ENCODE measurements around the gene RNF183.

Gene RNF183

DNA sequence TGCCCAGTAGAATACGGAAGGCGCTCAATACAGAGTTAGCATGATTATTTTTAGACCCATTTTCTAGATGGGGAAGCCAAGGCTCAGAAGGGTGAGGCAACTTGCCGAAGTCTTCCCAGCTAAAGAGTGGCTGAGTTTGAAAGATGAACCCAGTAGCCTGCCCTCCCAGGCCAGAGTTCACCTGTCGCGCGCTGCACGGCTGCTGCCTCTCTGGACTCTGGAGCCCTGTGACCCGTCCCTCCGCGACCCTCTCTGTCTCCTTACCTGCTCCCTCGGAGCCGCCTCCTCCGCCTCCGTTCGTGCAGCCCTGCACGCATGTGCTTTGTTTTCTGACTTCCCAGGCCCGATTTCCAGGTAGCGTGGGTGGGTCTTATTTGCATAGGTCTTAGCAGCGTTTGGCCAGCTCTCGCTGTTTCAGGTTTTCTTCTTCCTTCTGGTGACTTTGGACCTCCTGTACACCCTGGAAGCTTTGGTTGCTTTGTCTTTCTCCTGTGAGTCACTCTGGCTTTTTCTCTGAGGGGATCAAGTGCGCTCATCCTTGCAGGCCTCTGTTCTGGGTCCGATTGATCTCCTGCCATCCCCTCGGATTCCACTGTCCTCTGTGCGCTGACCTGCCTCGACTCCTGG, at the start of gene RNF183:
RNF183 (minus strand) TSS at position 585 of the 627 bp plus-strand sequence. CDS start 5,192 bp downstream, outside the sequence.
- Mint-ChIP-seq H3K27ac (no peak within 1 kb of the TSS), H3K27me3 (peaks cover 1% of the 10 kb centered on the region), H3K36me3 (ENCODE audit: low read depth) (no peaks in the 10 kb centered on the region), H3K4me1 (ENCODE audit: low read depth) (peaks cover 18% of the 10 kb centered on the region), H3K9me3 (no peaks in the 10 kb centered on the region), H3K4me3 (no peak within 1 kb of the TSS)
- intact Hi-C loops (cut with micrococcal nuclease): no loop called here

DNA sequence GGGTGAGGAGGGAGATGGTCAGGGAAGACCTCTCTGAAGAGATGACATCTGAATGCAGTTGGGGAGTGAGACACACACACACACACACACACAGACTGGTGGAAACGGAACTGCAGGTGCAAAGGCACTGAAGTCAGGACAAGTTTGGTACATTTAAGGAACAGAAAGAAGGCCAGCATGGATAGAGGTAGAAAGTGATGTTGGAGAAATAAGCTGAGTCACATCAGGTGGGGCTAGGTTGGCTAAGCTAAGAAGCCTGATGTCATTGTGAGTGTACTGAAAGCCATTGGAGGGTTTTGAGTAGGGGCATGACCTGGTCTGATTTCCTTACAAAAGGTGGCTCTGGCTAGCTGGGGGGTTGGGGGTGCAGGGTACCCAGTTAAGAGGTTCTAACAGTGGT, 49.2 kb upstream of the RNF183 start:
- no peak overlapping the region for H3K27ac Mint-ChIP-seq
- peaks cover 19% of the 10 kb centered on the region for H3K27me3 Mint-ChIP-seq
- no peaks in the 10 kb centered on the region for H3K9me3 Mint-ChIP-seq
- H3K4me1 Mint-ChIP-seq (ENCODE audit: low read depth): peaks cover 20% of the 10 kb centered on the region
- intact Hi-C loops (cut with micrococcal nuclease): no loop called here
- H3K4me3 Mint-ChIP-seq: no peak overlapping the region
- no peaks in the 10 kb centered on the region for H3K36me3 Mint-ChIP-seq (ENCODE audit: low read depth)

DNA sequence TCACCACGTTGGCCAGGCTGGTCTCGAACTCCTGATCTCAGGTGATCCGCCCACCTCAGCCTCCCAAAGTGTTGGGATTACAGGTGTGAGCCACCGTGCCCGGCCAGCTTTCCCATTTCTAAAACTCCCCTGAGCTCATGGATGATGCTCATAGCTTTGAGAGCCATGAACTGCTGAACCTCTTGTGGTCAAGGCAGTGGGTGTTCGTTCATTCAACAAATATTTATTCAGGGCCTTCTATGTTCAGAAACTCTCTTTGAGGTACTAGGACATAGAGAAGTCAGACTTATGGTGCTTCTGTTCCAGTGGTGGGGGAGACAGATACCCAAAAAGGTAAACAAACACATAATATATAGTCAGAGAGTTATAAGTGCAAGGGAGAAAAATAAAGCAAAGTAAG, 48.8 kb upstream of the RNF183 start:
- intact Hi-C loops (cut with micrococcal nuclease): no loop called here
- Mint-ChIP-seq H3K4me1 (ENCODE audit: low read depth) (peaks cover 20% of the 10 kb centered on the region), H3K4me3 (no peak overlapping the region), H3K9me3 (no peaks in the 10 kb centered on the region), H3K36me3 (ENCODE audit: low read depth) (no peaks in the 10 kb centered on the region), H3K27me3 (peaks cover 21% of the 10 kb centered on the region), H3K27ac (no peak overlapping the region)

DNA sequence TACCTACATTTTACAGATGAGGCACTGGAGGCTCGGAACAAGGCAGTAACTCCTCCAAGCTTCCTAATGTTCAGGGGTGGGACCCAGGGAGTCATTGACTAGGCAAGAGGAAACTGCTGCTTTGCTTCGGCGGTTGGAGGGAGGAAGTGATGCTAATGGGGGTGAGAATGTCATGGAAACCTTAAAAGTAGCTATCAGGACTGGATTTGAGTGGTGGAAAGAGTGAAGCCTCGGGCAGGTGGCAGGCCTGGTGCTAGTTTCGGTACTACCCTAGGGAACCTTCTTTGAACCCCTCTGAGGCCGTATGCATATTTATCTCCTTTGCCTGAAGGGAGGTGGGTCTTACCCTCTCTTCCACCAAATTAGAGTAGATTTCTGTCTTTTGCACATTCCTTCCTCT, 47.8 kb upstream of the RNF183 start:
- Mint-ChIP-seq H3K4me1 (ENCODE audit: low read depth) (peaks cover 20% of the 10 kb centered on the region), H3K4me3 (no peak overlapping the region), H3K9me3 (no peaks in the 10 kb centered on the region), H3K36me3 (ENCODE audit: low read depth) (no peaks in the 10 kb centered on the region), H3K27me3 (peaks cover 21% of the 10 kb centered on the region), H3K27ac (peak overlapping the region; percentile 61)
- intact Hi-C loops (cut with micrococcal nuclease): loop anchor here (1.0 kb wide), 1 partner anchor 11 kb away; the partner anchor contains the start of gene WDR31

GRCh38 chr9:113350107-113350661, 47.0 kb upstream of the RNF183 start:
- Mint-ChIP-seq H3K27me3 (peaks cover 21% of the 10 kb centered on the region), H3K36me3 (ENCODE audit: low read depth) (no peaks in the 10 kb centered on the region), H3K4me3 (peak overlapping the region; percentile 71), H3K4me1 (ENCODE audit: low read depth) (peaks cover 20% of the 10 kb centered on the region), H3K27ac (peak overlapping the region; percentile 61), H3K9me3 (no peaks in the 10 kb centered on the region)
- intact Hi-C loops (cut with micrococcal nuclease): no loop called here

GRCh38 chr9:113349445-113350094, 46.4 kb upstream of the RNF183 start, which contains the start of gene BSPRY:
Gene BSPRY (plus strand): TSS chr9:113349541. CDS start chr9:113349580, 39 bp downstream.
- peak within 1 kb of the TSS; percentile 61 for H3K27ac Mint-ChIP-seq
- peaks cover 21% of the 10 kb centered on the region for H3K27me3 Mint-ChIP-seq
- H3K4me3 Mint-ChIP-seq: peak within 1 kb of the TSS; percentile 71
- H3K9me3 Mint-ChIP-seq: no peaks in the 10 kb centered on the region
- H3K36me3 Mint-ChIP-seq (ENCODE audit: low read depth): no peaks in the 10 kb centered on the region
- H3K4me1 Mint-ChIP-seq (ENCODE audit: low read depth): peaks cover 20% of the 10 kb centered on the region
- intact Hi-C loops (cut with micrococcal nuclease): loop anchor here (10.0 kb wide), 1 partner anchor 55 kb away; the partner anchor contains the start of gene ALAD

GRCh38 chr9:113349066-113349444, 45.9 kb upstream of the RNF183 start:
- H3K4me3 Mint-ChIP-seq: peak overlapping the region; percentile 52
- no peaks in the 10 kb centered on the region for H3K36me3 Mint-ChIP-seq (ENCODE audit: low read depth)
- peaks cover 20% of the 10 kb centered on the region for H3K4me1 Mint-ChIP-seq (ENCODE audit: low read depth)
- no peaks in the 10 kb centered on the region for H3K9me3 Mint-ChIP-seq
- H3K27ac Mint-ChIP-seq: no peak overlapping the region
- intact Hi-C loops (cut with micrococcal nuclease): loop anchor here (10.0 kb wide), 1 partner anchor 56 kb away; the partner anchor contains the start of gene ALAD
- H3K27me3 Mint-ChIP-seq: peaks cover 21% of the 10 kb centered on the region

- intact Hi-C loops (cut with micrococcal nuclease): loop anchor here (10.0 kb wide), 1 partner anchor 56 kb away; the partner anchor contains the start of gene ALAD
- Mint-ChIP-seq H3K4me1 (ENCODE audit: low read depth) (peaks cover 26% of the 10 kb centered on the region), H3K27ac (no peak overlapping the region), H3K36me3 (ENCODE audit: low read depth) (no peaks in the 10 kb centered on the region), H3K4me3 (no peak overlapping the region), H3K9me3 (no peaks in the 10 kb centered on the region), H3K27me3 (peaks cover 21% of the 10 kb centered on the region)
Measured at GRCh38 chr9:113348437-113348836, 45.3 kb upstream of the RNF183 start.

- intact Hi-C loops (cut with micrococcal nuclease): loop anchor here (10.0 kb wide), 1 partner anchor 59 kb away; the partner anchor contains the start of gene ALAD
- H3K27me3 Mint-ChIP-seq: peaks cover 20% of the 10 kb centered on the region
- no peaks in the 10 kb centered on the region for H3K36me3 Mint-ChIP-seq (ENCODE audit: low read depth)
- peaks cover 23% of the 10 kb centered on the region for H3K4me1 Mint-ChIP-seq (ENCODE audit: low read depth)
- no peak overlapping the region for H3K4me3 Mint-ChIP-seq
- H3K9me3 Mint-ChIP-seq: no peaks in the 10 kb centered on the region
- H3K27ac Mint-ChIP-seq: no peak overlapping the region
Measured at GRCh38 chr9:113345671-113346070, 42.5 kb upstream of the RNF183 start.

GRCh38 chr9:113345190-113345589, 42.0 kb upstream of the RNF183 start:
- intact Hi-C loops (cut with micrococcal nuclease): loop anchor here (10.0 kb wide), 1 partner anchor 60 kb away; the partner anchor contains the start of gene ALAD

DNA sequence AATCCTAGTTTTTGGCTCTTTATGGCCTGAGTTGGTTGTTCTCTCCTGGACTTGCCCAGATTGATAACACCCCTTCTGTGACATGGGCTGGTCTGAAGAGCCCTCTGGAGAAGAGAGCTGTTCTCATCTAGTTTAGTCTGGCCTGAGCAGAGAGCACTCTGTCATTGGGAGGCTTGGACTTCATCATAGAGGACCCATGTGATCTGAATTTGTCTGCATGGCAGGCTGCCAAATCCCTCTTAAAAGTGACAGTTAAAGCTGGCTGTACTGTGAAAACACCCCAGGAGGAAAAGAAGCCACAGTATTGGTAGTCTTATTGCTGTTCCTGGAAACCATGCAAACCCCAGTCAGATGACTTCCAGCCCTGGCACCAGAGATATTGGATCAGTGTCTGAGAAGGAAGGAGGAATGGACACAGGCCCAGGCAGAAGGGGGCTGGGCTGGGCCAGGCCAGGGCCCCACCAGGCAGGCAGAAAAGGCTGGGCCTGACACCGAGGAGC, 40.6 kb upstream of the RNF183 start:
- Mint-ChIP-seq H3K9me3 (no peaks in the 10 kb centered on the region), H3K27me3 (peaks cover 3% of the 10 kb centered on the region), H3K27ac (peak overlapping the region; percentile 57), H3K4me3 (no peak overlapping the region), H3K4me1 (ENCODE audit: low read depth) (peaks cover 26% of the 10 kb centered on the region), H3K36me3 (ENCODE audit: low read depth) (no peaks in the 10 kb centered on the region)
- intact Hi-C loops (cut with micrococcal nuclease): loop anchor here (10.0 kb wide), 1 partner anchor 61 kb away; the partner anchor contains the start of gene ALAD

More at GRCh38 chr9:113345190-113345589, 42.0 kb upstream of the RNF183 start:
- Mint-ChIP-seq H3K27ac (no peak overlapping the region), H3K27me3 (peaks cover 15% of the 10 kb centered on the region), H3K4me3 (no peak overlapping the region), H3K36me3 (ENCODE audit: low read depth) (no peaks in the 10 kb centered on the region), H3K4me1 (ENCODE audit: low read depth) (peaks cover 23% of the 10 kb centered on the region), H3K9me3 (no peaks in the 10 kb centered on the region)

GRCh38 chr9:113341712-113342410, 38.7 kb upstream of the RNF183 start:
- H3K27ac Mint-ChIP-seq: no peak overlapping the region
- no peak overlapping the region for H3K4me3 Mint-ChIP-seq
- intact Hi-C loops (cut with micrococcal nuclease): loop anchor here (10.0 kb wide), 1 partner anchor 63 kb away; the partner anchor contains the start of gene ALAD
- H3K9me3 Mint-ChIP-seq: no peaks in the 10 kb centered on the region
- H3K4me1 Mint-ChIP-seq (ENCODE audit: low read depth): peaks cover 26% of the 10 kb centered on the region
- H3K27me3 Mint-ChIP-seq: no peaks in the 10 kb centered on the region
- H3K36me3 Mint-ChIP-seq (ENCODE audit: low read depth): no peaks in the 10 kb centered on the region

GRCh38 chr9:113340011-113340699, 37.0 kb upstream of the RNF183 start, which contains the start of gene WDR31:
Gene WDR31 (minus strand): TSS chr9:113340275. CDS start chr9:113332022, 8,253 bp downstream.
- intact Hi-C loops (cut with micrococcal nuclease): loop anchor here (1.0 to 10.0 kb wide), 3 partner anchors 11 to 65 kb away; partner anchors contain the start of genes ALAD, CDC26 and PRPF4
- no peaks in the 10 kb centered on the region for H3K27me3 Mint-ChIP-seq
- H3K4me3 Mint-ChIP-seq: peak within 1 kb of the TSS; percentile 91
- no peaks in the 10 kb centered on the region for H3K36me3 Mint-ChIP-seq (ENCODE audit: low read depth)
- H3K9me3 Mint-ChIP-seq: no peaks in the 10 kb centered on the region
- H3K27ac Mint-ChIP-seq: peak within 1 kb of the TSS; percentile 68
- H3K4me1 Mint-ChIP-seq (ENCODE audit: low read depth): peaks cover 26% of the 10 kb centered on the region
